HTR-8/SVneo (cell line): ENCODE results near the gene MAPK6.
"Not testable (repeated sequence)": the region's sequence is repeated elsewhere in the genome, so short reads cannot be mapped to it uniquely, and the experiment has no call there.

ENCODE experiments used
- DNase-seq: peaks from one replicate; pipeline ENCODE4 v3.0.0; 2011; ENCODE audit warnings: low spot score, mixed read lengths; ENCODE audit not compliant: insufficient read length
- FAIRE-seq: peaks from 2 replicates; lab custom pipeline; 2011; peaks lifted over from hg19 to GRCh38; lab: Jason Lieb, UNC

Gene MAPK6

DNA sequence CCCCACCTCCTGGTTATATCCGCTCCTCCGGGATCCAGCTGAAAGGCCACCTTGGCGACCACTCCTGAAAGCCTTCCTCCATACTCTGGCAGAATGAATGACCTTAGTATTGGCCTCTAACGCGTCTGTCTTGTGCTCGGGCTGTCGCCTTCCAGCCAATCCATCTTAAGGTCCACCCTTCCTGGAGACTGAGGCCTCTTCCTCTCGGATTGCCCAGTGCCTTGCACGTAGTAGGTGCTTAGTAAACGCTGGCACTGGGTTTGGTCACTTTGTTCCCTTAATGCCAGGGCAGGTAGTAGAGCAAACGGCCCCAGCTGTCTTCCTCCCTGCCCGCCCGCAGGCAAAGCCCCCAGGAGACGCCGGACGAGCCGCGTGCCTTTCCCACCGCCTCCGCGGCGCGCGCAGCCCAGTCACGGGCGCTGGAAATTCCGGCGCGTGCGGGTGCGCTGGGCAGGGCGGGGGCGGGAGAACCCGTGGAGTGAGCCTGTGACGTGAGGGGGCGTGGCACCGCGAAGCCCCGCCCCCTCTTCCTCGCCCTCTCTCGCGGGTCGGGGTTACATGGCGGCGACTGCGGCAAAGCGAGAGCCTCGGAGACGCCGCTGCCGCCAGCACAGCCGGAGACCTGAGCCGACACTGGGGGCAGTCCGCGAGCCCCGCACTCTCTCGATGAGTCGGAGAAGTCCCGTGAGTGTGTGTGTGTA lies at the start of gene MAPK6:
MAPK6 (plus strand) TSS at position 527 of the 701 bp plus-strand sequence. CDS start 27,242 bp downstream, outside the sequence.
- DNase-seq (peak; percentile 93), FAIRE-seq (peak; percentile 74)

DNA sequence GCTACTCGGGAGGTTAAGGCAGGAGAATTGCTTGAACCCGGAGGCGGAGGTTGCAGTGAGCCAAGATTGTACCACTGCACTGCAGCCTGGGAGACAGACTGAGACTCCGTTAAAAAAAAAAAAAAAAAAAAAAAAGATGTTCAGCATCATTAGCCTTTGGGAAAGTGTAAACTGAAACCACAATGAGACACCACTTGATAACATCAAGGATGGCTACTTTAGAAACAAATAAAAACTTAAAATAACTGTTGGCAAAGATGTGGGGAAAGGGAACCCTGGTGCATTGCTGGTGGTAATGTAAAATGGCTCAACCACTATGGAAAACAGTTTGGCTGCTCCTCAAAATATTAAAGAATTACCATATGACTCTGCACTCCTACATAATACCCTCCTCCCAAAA lies 49.3 kb upstream of the MAPK6 start:
- FAIRE-seq: no peak

DNA sequence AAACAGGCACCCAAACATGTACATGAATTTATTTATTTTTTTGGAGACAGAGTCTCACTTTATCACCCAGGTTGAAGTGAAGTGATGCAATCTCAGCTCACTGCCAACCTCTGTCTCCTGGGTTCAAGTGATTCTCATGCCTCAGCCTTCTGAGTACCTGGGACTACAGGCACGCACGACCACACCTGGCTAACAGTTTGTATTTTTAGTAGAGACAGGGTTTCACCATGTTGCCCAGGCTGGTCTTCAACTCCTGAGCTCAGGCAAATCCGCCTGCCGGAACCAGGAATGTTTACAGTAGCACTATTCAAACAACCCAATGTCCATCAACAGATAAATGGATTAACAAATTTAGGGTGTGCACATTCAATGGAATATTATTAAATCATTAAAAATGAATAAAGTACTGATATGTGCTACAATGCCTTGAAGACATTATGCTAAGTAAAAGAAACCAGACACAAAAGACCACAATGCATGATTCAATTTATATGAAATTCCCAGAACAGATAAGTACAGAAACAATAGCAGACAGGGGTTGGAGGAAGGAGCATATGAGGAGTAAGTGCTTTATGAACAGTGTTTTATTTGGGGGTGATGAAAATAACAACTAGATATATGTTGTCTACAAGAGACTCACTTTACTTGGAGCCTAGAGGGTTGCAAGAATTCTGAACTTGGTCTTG lies 48.7 kb upstream of the MAPK6 start:
- FAIRE-seq: no peak
- no peak for DNase-seq

More for the DNA sequence above, 49.3 kb upstream of the MAPK6 start:
- no peak for DNase-seq

DNA sequence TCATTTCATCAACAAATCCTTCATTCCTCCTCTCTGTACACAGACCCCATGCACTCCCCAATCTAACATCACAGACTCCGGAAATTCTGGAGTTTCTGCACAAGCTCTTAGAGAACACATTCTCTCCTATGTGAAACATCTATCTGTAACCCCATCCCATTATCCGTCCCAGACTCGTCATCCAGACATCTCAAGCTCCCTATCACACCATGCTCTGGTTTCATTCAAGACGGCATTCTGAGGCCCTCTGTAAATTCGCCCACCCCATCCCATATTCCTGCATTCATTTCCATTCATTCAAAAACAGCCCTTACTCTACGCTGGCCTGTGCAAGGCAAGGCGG lies 48.0 kb upstream of the MAPK6 start:
- no peak for FAIRE-seq
- DNase-seq: peak; percentile 20

DNA sequence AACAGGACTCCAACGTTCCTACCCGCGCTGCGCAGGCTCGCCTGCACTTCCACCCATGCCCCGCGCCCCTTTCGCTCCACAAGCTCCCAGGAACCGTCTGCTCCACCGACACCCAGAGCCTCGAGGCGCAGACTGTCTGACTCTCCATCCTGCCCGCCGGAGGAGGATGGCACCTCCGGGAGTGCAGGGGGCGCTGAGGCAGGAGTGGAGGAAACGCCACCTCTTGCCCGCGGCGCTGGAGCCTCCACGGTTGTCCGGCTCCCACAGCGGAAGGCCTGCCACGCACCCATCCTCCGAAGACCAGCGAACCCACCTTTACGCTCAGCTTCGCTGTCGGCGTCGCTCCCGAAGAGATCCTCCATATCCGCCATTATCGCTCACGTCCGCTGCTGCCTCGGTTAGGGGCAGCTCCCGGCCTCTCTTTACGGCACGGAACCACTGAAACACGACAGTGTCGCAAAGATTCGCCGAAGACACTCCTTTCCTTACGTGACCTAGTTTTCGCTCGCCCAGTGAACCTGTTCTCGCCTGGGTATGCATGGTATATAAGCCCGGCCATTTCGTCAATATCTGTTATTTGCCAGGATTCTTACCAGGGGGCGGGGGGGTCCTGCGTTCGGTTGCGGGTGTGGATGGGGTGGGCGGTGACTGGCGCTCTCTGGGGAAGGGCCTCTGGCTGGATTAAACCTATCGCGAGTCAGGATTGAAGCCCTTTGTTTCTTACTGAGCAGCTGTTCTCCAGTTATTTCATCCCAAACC lies 47.5 kb upstream of the MAPK6 start, which contains the start of gene LEO1:
LEO1 (minus strand) TSS at position 404 of the 759 bp plus-strand sequence; CDS start at position 371, 33 bp downstream.
- FAIRE-seq: peak; percentile 84
- DNase-seq: peak; percentile 92

DNA sequence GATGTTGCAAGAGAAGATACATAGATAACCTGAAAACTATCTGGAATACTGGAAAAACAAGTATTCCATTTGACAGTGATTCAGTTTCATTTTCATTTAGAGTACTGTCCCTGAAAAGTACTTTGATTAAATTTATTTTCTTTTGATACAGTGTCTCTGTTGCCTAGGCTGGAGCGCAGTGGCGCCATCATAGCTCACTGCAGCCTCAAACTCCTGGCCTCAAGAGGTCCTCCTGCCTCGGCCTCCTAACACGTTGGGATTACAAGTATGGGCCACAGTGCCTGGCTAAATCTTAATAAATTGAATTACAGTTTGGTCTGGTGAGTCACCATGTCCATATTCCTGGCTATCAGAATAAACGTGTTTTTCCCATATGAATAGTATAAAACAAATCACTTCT lies 45.8 kb upstream of the MAPK6 start:
- no peak for DNase-seq
- no peak for FAIRE-seq

DNA sequence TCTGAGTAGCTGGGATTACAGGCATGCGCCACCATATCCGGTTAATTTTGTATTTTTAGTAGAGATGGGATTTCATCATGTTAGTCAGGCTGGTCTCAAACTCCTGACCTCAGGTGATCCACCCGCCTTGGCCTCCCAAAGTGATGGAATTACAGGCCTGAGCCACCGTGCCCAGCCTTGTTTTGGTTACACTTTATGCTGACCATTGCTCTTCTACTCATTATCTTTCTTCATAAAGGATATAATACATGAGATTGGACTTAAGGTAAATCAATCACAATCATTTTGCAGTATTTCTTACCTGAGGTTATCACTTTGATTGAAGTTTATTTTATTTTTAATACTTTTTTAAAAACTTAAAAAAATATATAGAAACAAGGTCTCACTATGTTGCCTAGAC lies 45.2 kb upstream of the MAPK6 start:
- FAIRE-seq (no peak), DNase-seq (no peak)

DNA sequence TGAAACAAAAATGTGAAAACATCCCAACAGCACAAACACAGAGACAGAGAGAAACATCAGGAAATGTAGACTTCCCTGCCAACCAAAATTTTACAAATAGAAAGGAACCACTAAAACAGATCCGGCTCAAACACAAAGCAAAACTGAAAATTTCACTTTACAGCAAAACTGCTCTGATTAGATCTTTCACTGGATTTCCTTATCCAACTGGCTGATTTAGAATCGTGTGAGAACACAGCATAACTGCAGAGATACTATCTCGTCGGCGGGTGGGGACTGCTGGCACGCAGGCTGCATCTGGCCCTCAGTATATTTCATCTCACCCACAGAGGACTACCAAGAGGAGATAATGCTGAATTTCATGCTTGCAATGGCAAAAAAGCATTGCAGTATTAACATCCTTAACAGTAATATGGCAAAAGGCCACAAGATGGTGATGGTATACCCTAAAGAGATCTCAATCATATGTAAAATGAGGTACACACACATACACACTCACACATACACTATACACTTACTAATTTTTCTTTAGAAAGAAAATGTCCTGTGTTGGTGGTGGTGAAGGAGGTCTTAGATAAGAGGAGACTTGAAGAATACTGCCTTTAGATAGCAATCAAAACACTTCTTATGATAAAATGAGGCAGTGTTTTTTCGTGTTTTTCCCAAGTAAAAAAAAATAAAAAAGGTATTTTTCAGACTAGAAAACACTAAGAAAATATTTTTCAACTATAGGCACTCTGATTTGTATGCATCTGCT lies 36.8 kb upstream of the MAPK6 start:
- peak; percentile 60 for FAIRE-seq
- DNase-seq: peak; percentile 73

DNA sequence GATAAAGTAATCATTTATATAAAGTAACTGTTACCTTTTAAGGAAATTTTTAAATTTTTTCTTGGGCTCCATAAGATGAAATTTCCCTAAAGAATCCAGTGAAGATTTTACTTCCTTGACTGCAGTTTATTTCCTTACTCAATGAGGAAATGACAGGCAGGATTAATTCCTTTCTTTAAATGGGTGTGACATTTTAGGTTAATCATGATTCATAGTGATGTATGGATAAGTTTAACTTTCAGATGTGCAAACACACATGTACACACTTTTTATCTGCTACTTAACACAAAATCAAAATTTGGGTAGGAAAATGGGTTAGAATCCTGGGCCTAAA lies 36.3 kb upstream of the MAPK6 start:
- DNase-seq: no peak
- no peak for FAIRE-seq

DNA sequence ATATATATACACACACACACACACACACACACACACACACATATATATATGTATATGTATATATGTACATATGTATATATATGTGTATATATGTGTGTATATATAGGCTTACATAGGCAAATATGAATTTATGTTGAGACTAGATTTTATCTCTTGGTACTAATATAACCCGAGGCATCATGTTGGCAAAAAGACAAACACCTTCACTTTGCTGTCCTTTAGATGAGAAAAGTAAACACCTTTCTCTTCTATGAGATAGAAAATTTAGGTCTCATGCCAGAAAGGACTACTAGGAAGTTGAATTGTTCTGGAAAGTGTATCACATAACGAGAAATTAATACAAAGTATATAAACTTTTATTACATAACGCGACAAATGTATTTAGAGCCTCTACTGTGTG lies 27.9 kb upstream of the MAPK6 start:
- no peak for DNase-seq
- no peak for FAIRE-seq

DNA sequence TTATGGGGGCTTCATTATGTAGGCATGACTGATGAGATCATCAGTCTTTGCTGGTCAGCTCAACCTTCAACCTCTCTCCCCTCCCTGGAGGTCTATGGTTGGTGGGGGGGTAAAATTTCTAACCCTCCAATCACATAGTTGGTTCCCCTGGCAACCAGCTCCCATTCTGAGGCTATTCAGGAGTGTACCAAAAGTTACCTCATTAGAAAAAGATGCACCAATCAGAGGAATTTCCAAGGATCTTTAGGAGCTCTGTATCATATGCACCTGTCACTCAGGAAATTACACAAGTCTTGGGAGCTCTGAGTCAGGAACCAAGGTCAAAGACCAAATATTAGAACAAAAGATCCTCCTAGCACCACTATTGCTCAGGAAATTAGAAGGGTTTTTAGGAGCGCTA lies 26.1 kb upstream of the MAPK6 start:
- DNase-seq (no peak), FAIRE-seq (no peak)

DNA sequence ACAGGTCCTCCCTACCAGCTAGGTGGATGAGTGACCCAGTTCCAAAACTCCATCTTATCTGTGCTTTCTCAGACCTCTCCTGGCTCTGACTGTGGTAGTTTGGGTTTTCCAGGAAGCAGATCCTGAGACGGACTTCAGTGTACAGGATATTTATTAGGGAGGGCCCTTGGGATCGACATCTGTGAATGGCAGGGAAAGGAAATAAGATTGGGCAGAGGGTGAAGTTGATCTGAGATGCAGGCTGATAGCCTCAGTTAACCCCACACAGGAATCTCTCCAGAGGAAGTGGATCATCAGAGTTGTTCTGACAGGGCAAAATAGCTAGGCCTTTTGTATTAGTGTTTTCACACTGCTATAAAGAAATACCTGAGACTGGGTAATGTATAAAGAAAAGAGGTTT lies 16.7 kb upstream of the MAPK6 start:
- FAIRE-seq (no peak), DNase-seq (no peak)

DNA sequence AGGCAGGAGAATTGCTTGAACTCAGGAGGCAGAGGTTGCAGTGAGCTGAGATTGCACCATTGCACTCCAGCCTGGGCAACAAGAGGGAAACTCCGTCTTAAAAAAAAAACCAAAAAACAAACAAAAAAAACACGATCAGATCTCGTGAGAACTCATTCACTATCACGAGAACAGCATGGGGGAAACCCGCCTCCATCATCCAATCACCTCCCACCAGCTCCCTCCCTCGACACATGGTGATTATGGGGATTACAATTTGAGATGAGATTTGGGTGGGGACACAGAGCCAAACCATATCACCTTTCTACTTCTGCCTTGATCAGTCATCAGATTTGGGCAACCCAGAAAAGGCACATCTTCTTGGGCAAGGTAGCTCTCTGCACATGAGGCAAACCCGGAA lies 15.9 kb upstream of the MAPK6 start:
- FAIRE-seq, DNase-seq: not testable (repeated sequence)

DNA sequence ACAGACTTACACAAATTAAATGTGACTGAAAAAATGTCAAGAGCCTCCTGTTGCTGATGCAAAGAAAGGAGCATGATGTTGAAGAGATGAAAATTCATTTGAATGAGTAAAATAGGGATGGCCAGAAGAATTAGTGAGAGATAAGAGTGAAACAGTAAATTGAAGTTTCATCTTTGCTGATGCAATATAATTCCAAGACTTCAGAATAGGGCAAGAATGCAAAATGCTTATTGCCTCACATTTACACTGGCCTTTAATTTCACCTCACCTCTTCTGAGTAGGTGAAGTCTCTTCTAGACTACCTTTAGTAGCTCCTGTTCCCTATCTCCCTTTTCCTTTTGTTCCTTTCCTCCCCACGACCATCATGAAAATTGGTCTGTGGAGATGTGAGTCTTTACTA lies 15.3 kb upstream of the MAPK6 start:
- FAIRE-seq (no peak), DNase-seq (no peak)

DNA sequence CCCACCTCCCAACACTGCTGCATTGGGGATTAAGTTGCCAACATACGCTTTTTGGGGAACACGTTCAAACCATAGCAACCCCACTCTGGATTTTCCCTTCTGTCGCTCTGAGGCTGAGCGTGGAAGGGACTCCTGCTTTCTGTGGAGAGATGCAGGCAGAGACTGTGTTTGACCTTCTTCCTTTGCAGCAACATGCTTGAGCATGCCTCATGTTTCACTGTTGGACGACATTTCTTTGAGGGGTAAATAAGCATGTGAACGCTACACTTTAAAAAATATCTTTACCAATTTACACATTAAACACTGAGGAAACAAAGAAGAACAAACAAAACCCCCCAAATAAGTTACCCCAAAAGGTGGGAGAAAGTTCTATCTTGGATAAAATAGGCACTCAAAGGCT lies 14.2 kb upstream of the MAPK6 start:
- FAIRE-seq (no peak), DNase-seq (no peak)

DNA sequence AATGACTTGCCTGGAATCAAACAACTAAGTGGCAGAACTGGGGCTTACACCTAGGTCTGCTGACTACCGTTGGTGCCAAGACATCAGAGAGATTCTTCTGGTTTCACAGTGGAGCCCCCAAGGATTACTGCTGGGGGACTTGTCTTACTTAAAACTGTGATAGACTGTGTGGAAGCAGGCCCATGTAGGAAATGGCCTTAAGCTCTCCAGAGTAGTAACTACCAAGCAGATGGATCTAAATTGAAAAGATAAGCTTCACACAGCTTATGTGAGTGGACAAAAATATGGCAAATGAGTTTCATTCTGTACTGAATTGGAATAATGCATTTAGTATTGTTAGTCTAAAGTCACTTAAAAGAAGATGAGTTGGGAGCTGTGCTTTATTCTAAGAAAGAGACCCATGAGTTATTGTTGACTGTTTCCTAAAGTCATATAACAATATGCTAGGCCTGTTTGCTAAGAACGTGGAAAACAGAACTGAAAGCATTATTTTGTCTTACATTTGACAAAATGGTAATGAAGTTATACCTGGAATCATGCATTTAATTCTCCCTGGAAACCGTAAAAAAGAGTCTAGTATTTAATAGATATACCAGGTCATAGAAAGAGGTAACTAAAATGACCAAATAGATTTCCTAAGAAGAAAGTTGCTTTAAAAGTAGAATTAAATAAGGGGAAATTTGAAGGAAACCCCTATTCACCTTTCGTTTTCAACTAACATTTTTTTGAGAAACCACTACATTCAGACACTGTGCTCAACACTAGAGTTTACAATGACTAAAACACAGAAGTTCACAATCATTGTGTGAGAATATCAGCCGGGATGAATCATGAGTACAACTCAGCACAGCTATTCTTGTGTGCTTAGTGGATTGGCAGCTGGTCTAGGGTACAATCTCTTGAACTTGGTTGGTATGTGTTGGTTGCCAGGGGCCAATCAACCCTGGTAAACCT lies 13.0 kb upstream of the MAPK6 start:
- DNase-seq (no peak), FAIRE-seq (no peak)

DNA sequence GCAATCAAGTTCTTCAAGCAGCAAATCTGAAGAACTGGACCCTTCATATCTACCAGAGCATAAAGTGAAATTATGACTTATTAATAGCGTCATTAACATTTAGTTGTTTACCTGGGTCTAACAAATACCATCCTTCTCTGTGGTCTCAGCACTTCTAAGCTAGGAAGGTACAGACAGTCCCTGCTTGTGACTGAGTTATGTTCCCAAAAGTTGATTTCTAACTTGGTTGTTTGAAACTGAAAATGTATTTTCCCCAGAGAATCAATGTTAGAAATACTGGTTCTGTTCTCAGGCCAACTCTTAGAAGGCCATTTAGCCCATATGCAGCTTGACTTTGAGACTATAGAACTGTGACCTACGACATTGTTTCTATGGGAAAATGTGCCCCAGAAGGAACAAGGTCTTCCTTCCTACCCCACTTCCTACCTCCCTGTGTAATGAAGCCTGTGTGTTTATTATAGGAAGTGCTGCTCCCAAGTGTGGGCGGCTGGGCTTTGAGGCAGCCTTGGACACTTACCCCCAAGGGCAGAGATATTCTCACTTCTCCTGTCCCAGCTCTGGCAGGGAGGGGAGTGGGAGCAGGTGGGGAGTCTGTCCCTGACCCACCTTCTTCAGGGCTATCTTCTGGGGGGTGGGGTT lies 12.2 kb upstream of the MAPK6 start:
- no peak for DNase-seq
- no peak for FAIRE-seq

DNA sequence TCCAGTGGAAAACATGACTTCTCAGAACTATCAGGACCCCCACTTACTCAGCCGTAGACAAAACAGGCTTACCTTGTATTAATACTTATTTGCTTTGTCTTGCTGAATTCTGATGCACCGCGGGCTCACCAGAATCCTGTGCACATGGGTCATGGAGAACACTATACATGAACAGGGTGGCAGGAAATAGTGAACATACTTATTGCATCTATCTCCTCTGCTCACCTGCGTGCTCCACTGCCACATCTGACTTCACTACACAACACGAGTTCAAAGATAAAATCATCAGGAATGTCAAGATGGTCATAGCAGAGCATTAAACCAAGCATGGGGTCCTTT lies 10.7 kb upstream of the MAPK6 start:
- DNase-seq (no peak), FAIRE-seq (no peak)
